GM21576 (cell line): ENCODE data around the gene HMGB2.

ENCODE experiments used
- ATAC-seq: cut with Tn5 transposase; IDR thresholded peaks from one replicate; pipeline ENCODE4 v1.9.1; 2021; ENCODE audit warnings: mild to moderate bottlenecking, moderate library complexity; ENCODE audit not compliant: unreplicated experiment

HMGB2 gene

DNA sequence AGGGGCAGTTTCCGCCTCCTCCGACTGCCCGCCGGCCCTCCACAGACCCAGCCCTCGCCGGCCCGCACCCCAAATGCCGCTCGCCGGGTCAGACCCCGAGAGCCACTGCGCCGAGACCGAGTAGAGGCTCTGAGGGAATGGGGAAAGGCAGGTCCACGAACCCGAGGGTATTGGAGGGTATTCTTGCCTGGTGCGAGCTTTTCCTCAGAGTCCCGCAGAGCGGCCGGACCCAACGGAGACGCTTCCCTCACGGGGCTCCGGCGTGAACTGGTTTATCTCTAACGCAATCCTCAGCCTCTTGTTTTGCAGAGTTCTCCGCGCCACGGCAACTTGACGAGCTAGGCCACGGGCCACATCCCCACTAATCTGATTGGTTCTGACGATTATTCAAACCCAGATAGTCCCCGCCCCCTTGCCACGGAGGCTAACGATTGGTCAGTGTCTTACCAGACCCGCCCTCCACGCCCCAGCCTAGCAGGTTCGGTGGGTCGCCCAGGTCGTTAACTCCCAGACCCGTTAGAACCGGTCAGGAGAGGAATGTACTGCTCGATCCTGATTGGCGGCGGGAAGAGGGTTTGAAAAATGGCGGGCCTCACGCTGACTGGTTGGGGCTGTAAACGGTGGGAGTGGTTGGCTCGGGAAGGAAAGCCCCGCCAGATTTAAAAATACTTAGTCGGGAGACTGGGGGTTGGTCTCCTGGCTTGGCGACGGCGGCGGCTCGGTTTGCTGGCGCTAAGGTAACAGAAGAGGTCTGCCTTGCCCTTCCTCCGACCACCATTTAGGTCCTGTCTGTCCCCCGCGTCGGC, at the start of gene HMGB2:
TSS of gene HMGB2 (minus strand) at position 274 of the 806 bp plus-strand sequence. CDS start 709 bp downstream, outside the sequence.
- ATAC-seq = peak; percentile 89

DNA sequence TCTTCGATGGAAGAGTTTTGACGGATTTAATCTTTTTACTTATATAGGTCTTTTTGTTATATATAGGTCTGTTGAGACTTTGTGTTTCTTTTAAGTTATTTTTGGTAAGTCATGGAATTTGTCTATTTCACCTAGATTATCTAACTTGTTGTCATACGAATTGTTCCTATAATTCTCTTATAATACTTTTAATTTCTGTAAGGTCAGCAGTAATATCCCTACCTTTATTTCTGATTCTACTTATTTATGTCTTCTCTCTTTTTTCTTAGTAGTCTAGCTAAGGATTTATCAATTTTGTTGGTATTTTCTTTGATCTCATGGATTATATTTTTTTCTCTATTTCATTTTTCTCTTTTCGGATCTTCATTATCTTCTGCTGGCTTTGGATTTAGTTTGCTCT, 48.2 kb upstream of the HMGB2 start:
- no peak for ATAC-seq

GRCh38 chr4:173381610-173382009, 47.5 kb upstream of the HMGB2 start:
- no peak for ATAC-seq

DNA sequence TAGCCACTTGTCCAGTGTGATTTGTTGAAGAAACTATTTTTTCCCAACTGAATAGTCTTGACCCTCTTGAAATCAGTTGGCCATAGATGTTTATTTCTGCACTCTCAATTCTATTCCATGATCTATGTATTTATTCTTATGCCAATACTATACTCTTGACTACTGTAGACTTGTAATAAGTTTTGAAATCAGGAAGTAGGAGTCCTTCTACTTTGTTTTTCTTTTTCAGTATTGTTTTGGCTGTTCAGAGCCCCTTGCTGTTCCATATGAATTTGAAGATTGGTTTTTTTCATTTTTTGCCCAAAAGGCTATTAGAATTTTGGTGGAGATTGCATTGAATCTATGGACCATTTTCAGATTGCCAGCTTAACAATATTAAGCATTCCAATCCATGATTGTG, 46.8 kb upstream of the HMGB2 start:
- peak; percentile 82 for ATAC-seq

GRCh38 chr4:173379929-173380328, 45.8 kb upstream of the HMGB2 start:
- no peak for ATAC-seq

GRCh38 chr4:173374588-173374987, 40.4 kb upstream of the HMGB2 start:
- ATAC-seq = no peak

- ATAC-seq = peak; percentile 15
These were observed 37.4 kb upstream of the HMGB2 start for GRCh38 chr4:173371292-173372192.

GRCh38 chr4:173370477-173371291, 36.5 kb upstream of the HMGB2 start, which contains the start of gene SAP30:
TSS of gene SAP30 (plus strand) at chr4:173370954. CDS start at chr4:173371183, 229 bp downstream.
- peak; percentile 69 for ATAC-seq

DNA sequence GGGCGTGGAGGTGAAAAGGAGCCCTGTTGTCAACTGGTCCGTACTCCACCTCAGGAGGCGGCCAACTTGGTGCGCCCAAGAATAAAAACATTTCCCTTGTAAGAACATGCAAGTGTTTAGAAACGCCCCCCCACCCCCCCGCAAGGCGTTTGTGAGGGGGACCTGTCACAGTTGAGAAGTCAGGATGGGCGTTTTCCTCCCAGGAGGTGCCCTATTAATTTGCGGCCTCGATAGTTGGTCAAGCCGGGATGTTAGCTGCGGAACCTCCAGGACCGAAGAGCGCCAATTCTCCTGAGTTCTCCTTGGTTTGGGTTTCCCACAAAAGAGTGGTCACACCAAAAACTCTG, 35.9 kb upstream of the HMGB2 start:
- peak; percentile 3 for ATAC-seq

DNA sequence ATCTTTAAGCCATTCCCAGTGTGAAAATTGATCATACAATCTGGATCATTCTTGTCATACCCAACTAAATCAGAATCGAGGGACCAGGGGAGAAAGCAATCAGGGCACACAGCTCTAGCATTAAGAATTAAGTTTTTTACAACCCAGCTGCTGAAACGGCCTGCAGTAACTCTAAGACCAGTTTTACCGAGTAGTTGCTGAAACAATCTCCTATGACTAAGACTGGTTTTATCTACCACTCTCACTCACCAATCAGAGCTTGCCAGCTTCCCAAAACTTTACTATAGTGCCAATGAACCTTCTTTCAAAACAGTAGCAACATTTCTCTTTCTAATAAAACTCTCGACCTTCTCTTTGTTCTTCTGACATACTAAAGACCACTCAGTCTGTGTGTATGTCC, 33.8 kb upstream of the HMGB2 start:
- no peak for ATAC-seq

GRCh38 chr4:173367285-173367684, 33.1 kb upstream of the HMGB2 start:
- peak; percentile 17 for ATAC-seq

GRCh38 chr4:173365359-173365996, 31.3 kb upstream of the HMGB2 start:
- no peak for ATAC-seq

DNA sequence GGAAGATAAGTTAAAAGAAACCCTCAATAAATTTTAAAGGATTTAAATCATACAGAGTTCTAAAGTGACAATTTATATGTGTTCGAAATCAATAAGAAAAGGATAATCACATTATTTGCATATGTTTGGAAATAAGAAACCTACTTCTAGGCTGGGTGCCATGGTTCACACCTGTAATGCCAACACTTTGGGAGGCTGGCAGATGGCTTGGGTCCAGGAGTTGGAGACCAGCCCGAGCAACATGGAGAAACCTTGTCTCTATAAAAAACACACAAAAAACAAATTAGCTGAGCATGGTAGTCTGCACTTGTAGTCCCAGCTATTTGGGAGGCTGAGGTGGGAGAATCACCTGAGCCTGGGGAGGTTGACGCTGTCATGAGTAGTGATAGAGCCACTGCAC, 28.5 kb upstream of the HMGB2 start:
- no peak for ATAC-seq

- no peak for ATAC-seq
These were observed 26.5 kb upstream of the HMGB2 start for GRCh38 chr4:173360587-173361221.

DNA sequence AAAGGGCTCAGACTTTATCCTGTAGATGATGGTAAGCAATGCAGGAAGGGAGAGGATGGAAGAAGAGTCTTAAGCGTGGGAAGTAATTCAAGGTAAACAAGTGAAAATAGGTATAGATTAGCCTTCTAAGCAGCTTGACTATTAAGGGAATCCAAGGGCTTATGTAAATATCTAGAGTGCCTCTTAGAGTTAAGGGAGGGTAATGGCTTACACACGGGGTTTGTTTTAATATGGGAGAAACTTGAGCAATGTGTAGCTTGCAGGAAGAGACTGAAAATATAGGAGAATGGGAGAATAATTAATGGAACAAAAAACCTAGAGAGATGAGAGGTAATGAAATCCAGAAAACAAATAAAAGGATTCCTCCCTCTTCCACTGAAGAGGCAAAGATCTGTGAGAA, 23.8 kb upstream of the HMGB2 start:
- no peak for ATAC-seq

DNA sequence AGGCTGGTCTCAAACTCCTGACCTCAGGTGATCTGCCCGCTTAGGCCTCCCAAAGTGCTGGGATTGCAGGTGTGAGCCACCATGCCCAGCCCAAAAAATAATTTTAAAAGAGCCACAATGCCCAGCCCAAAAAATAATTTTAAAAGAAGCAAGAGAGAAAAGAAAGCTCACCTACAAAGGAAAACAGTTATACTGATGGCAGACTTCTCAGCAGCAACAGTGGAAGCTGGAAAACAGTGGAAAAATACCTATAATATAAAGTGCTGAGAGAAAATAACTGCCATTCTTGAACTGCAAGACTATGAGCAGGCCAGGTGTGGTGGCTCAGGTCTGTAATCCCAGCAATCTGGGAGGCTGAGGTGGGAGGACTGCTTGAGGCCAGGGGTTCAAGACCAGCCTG, 13.3 kb upstream of the HMGB2 start:
- ATAC-seq = no peak

- ATAC-seq = no peak
These were observed 11.9 kb upstream of the HMGB2 start for GRCh38 chr4:173346074-173346473.

- peak; percentile 60 for ATAC-seq
These were observed 11.5 kb upstream of the HMGB2 start for GRCh38 chr4:173345648-173346047.

GRCh38 chr4:173343832-173344397, 9.8 kb upstream of the HMGB2 start:
- ATAC-seq = no peak

- ATAC-seq = no peak
These were observed 3.3 kb upstream of the HMGB2 start for GRCh38 chr4:173337463-173337862.
